HFFc6 (cell line): Measurements from ENCODE around the gene KLHL21. TPM values are rescaled to one million over a fixed set of nuclear protein-coding genes. Genes with fewer than 3 reads are reported as not detected.

Source experiments
- DNase-seq: peaks from one replicate; pipeline ENCODE4 v3.0.0-alpha.2; 2018
- H3K27ac Mint-ChIP-seq: 2 replicates; pipeline ENCODE4 v1.8.0; 2020; ENCODE audit warnings: mild to moderate bottlenecking, mixed read lengths
- H3K27me3 Mint-ChIP-seq: 2 replicates; pipeline ENCODE4 v1.8.0; 2021; ENCODE audit warnings: mild to moderate bottlenecking, moderate library complexity, mixed read lengths; ENCODE audit not compliant: insufficient read depth
- H3K36me3 Mint-ChIP-seq: 2 replicates; pipeline ENCODE4 v1.8.0; 2021; ENCODE audit warnings: low read depth, mixed read lengths
- H3K4me1 Mint-ChIP-seq: 2 replicates; pipeline ENCODE4 v1.8.0; 2020; ENCODE audit warnings: low read depth, mixed read lengths
- H3K4me3 Mint-ChIP-seq: 2 replicates; pipeline ENCODE4 v1.8.0; 2020; ENCODE audit warnings: mild to moderate bottlenecking, moderate library complexity, mixed read lengths
- H3K9me3 Mint-ChIP-seq: 2 replicates; pipeline ENCODE4 v1.8.0; 2020; ENCODE audit warnings: mild to moderate bottlenecking, mixed read lengths
- CTCF ChIP-seq: fragments of 200-600 bp; sonication (generic); IDR thresholded peaks from 2 replicates; pipeline ENCODE4 v1.5.0; 2021; ENCODE audit warnings: antibody characterized with exemption, mild to moderate bottlenecking
- total RNA-seq, 6 experiments: library from RNA; stranded (reverse); fragmentation: NEBNext Ultra II Directional; extraction: Animal tissue kit (Norgen Biotek cat#: 25700); gene quantifications; 2 replicates in 1 of 6; 3 replicates in 5 of 6; pipeline ENCODE4 v1.2.3, GENCODE V29; 2021

KLHL21 gene
- total RNA-seq, 6 experiments from 2014 or later, result 21.1 to 31.5 (median 22.6) TPM

GRCh38 chr1:6593810-6594209 lies 8.9 kb downstream of the KLHL21 start:
- H3K4me1 Mint-ChIP-seq, result no peaks in the 10 kb centered on the region
- H3K27me3 Mint-ChIP-seq, result no peaks in the 10 kb centered on the region
- DNase-seq, result no peak
- H3K4me3 Mint-ChIP-seq, result no peak overlapping the region
- H3K27ac Mint-ChIP-seq, result no peak overlapping the region
- no peak for TF ChIP-seq CTCF
- H3K9me3 Mint-ChIP-seq, result no peaks in the 10 kb centered on the region
- peaks cover 12% of the 10 kb centered on the region for H3K36me3 Mint-ChIP-seq

GRCh38 chr1:6592865-6593593 lies 9.6 kb downstream of the KLHL21 start:
- 0 out of 2 replicates have a peak, but pooled peaks cover under 1% of the 10 kb centered on the region for H3K4me1 Mint-ChIP-seq
- H3K27ac Mint-ChIP-seq, result no peak overlapping the region
- H3K9me3 Mint-ChIP-seq, result no peaks in the 10 kb centered on the region
- H3K36me3 Mint-ChIP-seq, result peaks cover 12% of the 10 kb centered on the region
- H3K27me3 Mint-ChIP-seq, result 0 out of 2 replicates have a peak, but pooled peaks cover 2% of the 10 kb centered on the region
- H3K4me3 Mint-ChIP-seq, result no peak overlapping the region
- TF ChIP-seq CTCF, result no peak
- no peak for DNase-seq

GRCh38 chr1:6592441-6592840 lies 10.2 kb downstream of the KLHL21 start:
- no peak overlapping the region for H3K4me3 Mint-ChIP-seq
- no peak for DNase-seq

GRCh38 chr1:6591644-6592043 lies 11.0 kb downstream of the KLHL21 start:
- H3K27ac Mint-ChIP-seq, result no peak overlapping the region
- H3K4me1 Mint-ChIP-seq, result 0 out of 2 replicates have a peak, but pooled peaks cover 4% of the 10 kb centered on the region
- H3K9me3 Mint-ChIP-seq, result no peaks in the 10 kb centered on the region
- DNase-seq, result no peak
- H3K4me3 Mint-ChIP-seq, result no peak overlapping the region
- TF ChIP-seq CTCF, result no peak
- 0 out of 2 replicates have a peak, but pooled peaks cover 4% of the 10 kb centered on the region for H3K27me3 Mint-ChIP-seq
- peaks cover 12% of the 10 kb centered on the region for H3K36me3 Mint-ChIP-seq

More at GRCh38 chr1:6592441-6592840, 10.2 kb downstream of the KLHL21 start:
- Mint-ChIP-seq H3K4me1 (0 out of 2 replicates have a peak, but pooled peaks cover 4% of the 10 kb centered on the region), H3K27ac (no peak overlapping the region), H3K9me3 (no peaks in the 10 kb centered on the region), H3K27me3 (0 out of 2 replicates have a peak, but pooled peaks cover 4% of the 10 kb centered on the region), H3K36me3 (peaks cover 12% of the 10 kb centered on the region)
- no peak for TF ChIP-seq CTCF

- H3K4me3 Mint-ChIP-seq, result no peak overlapping the region
- TF ChIP-seq CTCF, result no peak
- H3K36me3 Mint-ChIP-seq, result peaks cover 9% of the 10 kb centered on the region
- H3K4me1 Mint-ChIP-seq, result 0 out of 2 replicates have a peak, but pooled peaks cover 4% of the 10 kb centered on the region
- no peak for DNase-seq
- no peaks in the 10 kb centered on the region for H3K9me3 Mint-ChIP-seq
- no peak overlapping the region for H3K27ac Mint-ChIP-seq
- H3K27me3 Mint-ChIP-seq, result 0 out of 2 replicates have a peak, but pooled peaks cover 4% of the 10 kb centered on the region
Measured at GRCh38 chr1:6591222-6591621, 11.4 kb downstream of the KLHL21 start.
